Smooth muscle cell of the brain vasculature (primary cell): ENCODE data around the gene ZNF354C.

Experiments
- DNase-seq: peaks from one replicate; pipeline ENCODE4 v3.0.0-alpha.2; 2012; ENCODE audit warnings: low read depth, low spot score

Gene ZNF354C

DNA sequence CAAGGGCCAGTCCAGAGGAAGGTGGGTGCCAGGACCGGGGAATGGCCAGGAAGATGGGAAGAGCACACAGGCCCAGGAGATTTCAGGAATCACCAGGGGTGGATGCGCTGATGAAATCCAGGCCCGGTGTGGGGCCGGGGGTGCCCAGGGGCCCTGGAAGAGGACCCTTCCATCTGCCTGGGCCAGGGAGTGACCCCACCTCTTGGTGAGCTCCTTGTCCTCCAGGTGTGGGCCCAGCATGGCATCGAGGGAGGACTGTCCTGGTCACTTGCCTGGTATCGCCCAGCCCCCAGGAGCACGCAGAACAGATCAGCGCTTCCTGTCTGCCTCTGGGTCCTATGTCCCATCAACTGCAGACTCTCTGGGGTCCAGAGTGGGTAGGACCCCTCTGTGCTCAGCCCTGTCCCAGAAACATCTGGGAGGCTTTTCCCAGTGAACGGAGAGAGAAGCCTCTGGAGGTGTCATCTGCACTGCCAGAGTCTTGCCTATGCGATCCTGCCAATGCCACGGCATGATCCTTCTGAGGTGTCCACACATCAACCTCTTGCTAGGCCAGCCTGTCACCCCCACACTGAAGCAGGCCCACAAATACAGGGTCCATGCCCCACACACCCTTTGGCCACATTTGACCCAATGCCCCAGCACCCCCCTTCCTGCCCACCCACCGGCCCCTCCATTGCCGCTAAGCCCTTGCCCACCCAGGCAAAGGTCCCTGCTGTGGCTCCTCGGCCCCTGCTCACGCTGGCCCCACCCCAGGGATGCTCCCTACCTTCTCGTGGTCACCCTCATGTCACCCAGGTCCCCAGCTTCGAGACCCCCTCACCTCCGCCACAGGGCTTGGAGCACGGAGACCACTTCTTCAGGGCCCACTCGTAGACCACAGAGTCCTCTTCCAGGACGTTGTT, 67.2 kb downstream of the ZNF354C start:
- no peak for DNase-seq

DNA sequence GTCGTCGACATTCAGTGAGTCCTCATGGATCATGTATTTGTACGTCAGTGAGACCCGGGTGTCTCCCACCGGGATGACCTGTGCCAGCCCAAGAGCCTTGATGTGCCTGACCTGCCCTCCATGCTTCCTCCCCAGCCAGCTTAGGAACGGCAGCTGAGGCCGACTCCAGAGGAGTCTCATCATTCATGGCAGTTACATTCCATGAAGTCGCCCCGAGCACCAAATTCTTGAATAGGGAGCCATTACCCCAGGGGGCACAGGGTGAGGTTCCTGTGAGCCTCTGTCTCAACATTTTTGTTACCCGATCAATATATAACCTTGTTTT, 67.8 kb downstream of the ZNF354C start:
- DNase-seq: no peak

DNA sequence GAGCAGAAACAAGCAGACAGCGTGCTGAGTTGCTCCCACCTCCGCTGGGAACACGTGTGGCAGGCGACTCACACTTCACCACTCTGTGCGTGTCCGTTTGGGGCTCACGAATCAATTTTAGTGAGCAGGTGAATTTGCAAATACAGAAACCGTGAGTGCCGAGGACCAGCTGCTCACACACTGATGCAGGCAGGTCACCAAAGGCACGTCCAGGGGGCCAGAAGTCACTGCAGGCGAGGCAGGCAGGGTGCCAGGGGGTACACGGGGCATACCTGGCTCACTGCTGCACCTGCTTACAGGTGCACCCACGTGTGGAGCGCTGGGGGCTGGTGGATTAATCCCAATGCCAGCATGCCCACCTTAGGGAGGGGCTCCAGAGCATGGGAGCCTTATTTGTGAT, 68.8 kb downstream of the ZNF354C start:
- no peak for DNase-seq

DNA sequence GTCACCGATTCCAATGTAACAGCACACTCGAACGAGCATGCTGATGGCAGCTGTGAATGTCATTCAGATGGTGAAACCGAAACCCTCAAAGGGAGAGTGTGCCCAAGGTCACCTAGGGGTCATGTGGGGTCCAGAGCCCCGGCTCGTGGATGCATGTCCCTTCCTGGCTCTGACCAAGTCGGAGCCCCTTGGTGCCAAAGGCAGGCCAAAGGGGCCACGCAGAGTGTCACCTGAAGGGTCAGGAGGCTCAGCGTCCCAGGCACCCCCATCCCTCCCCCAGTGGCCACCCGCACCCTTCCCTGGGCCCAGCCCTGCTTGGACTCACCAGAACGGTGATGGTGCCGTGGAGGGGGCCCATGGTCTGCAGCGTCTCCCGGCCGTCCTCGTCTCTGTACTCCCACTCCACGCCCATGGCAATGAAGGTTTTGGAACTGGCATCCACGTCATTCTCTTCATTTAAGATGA, 69.5 kb downstream of the ZNF354C start:
- no peak for DNase-seq

DNA sequence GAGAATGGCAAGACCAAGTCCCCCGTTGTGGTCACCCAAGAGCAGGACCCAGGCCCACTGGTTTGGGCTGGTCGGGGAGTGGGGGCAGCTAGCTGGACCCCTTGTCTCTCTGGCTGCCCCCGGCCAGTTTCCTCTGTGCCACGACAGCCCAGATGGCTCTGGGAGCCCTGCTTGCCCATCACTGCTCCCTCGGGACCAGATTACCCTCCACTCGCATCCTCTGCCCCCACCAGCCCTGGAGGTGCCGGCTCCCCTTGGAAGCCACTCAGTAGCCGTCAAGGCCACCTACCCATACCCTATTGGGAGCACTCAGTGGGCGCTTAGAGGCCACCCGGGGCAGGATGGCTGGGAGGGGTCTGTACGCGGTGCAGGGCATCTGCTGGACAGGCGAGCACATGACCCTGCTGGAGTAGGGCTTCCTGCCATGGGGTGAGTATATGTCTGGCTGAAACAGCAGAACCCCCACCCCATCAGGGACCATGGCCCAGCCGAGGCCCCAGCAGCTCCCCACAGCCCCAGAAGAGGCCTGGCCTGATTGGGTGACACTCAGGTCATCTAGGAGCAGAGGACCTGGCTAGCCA, 70.0 kb downstream of the ZNF354C start:
- DNase-seq: no peak

DNA sequence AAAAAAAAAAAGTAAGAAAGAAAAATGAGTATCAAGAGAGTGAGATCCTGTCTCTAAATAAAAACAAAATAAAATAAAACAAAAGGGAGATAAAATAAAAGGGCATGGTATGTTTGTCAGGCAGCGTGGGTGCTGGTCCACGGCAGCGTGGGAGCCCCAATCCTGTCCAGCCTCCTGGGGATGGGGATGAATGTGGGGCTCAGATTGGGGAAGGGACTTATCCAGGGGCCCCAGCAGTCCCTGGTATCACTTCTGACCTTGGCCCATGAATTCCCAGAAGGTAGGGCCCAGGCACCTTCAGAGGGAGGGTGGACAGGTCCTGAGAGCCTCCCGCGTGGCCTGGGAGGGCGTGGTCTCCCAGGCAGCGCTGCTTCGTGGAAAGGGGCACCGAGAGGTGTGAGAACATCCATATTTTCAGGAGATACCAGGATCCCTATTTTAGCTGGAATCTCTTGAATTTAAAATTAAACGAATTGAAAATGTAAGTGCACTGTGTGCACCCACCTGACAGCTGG, 71.2 kb downstream of the ZNF354C start:
- DNase-seq: no peak

DNA sequence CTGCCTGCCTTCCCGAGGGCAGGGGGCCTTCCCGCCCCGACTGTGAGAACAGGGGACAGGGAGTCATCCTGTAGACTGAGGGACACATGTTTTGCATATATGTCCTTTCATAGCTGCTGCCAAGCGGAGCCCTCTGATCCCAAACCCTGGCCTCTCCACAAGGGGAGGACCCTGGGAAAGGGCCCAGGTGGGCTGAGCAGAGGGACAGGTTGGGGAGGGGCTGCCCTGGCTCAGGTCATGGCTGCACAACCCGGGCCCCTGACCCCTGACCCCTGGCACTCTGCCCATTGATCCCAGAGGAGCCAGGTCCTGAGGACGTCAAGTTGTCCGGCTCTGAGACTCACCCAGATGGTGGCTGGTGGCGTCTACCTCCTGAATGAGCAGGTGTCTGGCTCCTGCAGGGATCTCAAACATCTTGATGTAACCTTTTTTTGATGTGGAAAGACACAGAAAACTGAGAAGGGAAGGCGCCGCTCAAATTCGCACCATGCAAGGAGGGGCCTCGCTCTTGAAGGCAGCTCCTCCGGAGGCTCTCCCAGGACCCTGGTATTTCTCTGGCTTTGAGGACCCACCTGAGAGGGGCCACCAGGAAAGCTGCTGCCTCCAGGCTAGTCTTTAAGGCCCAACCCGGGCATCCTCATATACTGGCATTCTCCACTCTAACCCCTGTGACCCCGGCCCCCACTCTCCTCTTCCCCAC, 71.9 kb downstream of the ZNF354C start:
- DNase-seq: no peak

DNA sequence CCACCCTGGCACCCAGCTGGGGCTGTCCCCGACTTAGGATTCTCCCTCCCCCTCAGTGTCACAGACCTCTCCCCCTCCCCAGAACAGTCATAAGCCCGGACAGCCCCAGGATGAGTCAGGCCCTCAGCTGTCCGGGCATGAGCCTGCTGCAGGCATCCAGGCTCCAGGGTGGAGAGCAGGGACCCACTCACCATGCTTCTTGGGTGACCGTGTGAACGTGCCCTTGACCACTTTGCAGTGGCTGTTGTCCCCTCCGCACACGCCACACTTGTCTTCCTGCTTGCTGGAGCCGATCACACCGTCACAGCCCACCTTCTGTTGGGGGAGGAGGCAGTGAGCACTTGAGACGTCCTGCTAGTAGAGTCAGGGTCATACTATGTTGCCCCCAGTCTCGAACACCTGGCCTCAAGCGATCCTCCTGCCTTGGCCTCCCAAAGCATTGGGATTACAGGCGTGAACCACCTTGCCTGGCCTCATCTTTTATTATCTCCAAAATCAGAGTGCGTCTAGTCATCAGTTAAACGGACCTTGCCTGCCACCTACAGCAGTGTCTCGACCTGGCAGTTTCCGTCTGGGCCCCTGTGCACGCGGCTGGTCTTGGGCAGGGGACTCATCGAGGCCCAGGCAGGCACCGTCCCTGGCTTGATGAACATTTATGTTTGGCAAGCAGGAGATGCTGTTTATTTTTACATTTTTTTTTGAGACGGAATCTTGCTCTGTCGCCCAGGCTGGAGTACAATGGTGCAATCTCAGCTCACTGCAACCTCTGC, 72.6 kb downstream of the ZNF354C start:
- DNase-seq: no peak
